NCI-H2196 treated with DMSO at 0.1 percent for 48 hours (cell line): ENCODE results near the gene CYB5B.

Experiments
- DNase-seq: peaks from one replicate; lab custom pipeline; 2025; ENCODE audit not compliant: unreplicated experiment; lab: John Stamatoyannopoulos, UW

CYB5B gene

DNA sequence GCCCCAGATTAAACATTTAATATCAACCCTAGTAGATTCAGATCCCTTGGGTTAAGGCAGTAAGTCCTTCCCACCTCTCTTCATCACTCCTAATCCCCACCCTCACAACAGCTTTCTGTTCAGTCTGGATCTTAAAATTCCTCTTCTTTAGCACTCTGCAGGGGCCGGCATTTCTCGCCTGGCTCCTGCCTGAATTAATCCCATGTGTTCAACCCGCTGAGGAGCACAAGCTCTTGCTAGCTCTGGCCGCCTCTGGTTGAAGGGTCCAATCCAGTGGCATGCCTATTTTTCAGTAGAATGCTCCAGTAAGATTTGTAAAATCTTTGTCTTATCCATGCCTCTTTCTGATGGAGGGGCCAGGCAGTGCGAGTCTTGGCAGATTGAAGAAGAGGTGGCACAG, 59.2 kb downstream of the CYB5B start:
- no peak for DNase-seq

DNA sequence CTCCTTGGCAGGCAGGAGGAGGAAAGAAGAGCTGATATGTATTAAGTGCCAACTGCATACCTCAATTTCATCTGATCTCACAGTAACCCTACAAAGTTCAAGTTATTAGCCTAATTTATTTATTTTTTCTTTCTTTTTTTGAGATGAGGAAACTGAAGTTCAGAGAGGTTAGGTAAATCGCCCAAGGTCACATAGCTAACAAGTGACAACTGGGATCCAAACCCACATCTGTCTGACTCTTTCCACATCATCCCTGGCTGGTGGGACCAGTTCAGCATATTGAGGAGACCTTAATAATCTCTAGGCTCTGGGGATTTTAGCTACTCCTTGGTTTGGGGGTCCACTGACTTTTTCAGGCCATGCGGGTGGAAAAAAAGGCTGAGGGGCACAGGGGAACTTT, 60.9 kb downstream of the CYB5B start:
- no peak for DNase-seq

DNA sequence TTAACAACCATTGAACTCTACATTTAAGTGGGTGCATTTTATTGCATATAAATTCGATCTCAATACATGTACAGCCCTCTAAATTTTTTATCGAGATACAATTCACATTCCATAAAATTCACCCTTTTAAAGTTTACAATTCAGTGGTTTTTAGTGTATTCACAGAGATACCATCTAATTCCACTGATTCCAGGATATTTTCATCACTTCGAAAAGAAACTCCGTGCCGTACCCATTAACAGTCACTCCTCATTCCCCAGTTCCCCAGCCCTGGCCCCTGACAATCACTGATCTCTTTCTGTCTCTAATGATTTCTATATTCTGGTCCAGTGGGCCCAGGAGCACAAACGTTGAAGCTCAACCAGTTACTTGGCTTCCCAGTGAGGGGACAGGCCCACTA, 61.4 kb downstream of the CYB5B start:
- DNase-seq, result no peak

DNA sequence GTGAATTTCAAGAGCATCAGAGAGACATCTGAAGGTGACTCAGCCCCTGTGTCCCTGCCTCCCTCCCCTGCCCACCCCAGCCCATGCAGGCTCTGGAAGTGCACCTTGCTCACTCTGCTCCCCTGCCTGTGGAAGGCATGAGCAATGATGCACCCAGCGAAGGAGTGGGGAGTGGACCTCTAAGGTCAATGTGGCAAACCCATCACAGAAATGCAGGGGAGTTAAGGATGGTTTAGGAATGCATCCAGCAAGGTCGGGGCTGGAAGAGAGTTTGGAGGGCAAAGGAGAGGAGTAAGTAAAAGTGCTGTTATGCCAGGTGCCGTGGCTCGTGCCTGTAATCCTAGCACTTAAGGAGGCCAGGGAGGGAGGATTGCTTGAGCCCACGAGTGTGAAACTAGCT, 61.9 kb downstream of the CYB5B start:
- no peak for DNase-seq

DNA sequence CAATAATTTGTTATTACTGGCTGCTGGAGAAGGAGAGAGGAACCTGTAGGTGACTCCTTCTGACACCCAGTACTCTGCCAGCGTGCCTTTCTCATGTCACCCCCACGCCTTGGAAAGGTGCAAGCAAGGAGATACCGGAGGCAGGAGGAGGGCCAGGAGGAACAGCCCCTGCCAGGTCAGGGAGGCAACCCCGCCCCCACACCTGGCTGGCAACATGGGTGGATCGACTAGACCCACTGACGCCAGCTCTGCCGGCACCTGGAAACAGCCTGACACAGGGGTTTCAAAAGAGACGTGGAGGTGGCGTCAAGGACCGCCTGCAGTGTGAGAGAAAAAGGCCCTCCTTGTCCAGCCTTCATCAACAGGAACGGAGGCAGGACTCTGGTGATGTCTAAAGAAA, 62.3 kb downstream of the CYB5B start:
- DNase-seq, result no peak

DNA sequence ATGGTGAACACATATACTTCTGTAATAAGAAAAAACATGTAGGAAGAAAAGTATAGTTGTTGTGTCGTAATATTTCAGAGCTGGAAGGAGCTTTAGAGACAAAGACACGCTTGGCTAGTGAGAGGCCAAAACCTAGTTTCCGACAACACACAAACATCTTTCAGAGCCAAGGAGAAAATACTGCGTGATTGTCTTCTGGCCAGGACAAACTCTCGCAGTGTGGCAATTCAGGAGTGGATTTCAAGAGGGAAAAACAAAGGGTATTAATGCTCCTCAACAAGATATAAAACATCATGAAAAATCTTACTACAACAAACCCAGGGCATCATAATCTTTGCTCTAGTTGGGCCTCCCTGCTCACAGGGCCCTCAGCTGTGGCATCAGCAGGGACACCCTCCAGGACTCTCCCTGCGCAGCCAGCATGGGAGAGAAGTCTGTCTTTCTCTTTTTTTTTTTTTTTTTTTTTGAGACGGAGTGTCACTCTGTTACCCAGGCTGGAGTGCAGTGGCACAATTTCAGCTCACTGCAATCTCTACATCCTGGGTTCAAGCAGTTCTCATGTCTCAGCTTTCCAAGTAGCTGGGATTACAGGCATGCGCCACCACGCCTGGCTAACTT, 66.4 kb downstream of the CYB5B start:
- DNase-seq, result no peak

DNA sequence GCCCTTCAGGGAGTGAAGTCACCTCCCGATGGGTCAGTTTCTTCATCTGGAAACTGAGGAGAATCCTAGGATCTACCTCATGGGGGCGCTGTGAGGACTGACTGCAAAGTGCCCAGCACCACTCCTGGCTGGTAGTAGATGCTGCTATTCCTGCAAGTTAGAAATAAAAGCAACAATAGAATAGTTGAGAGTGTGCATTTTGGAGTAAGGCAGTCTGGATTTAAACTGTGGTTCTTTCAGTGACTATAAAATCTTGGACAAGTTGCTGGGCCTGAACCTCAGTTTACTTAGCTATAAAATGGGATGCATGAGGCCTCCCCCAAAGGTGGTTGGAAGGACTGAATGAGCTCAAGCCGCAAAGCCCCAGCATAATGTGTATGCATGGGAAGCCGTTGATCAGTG, 70.6 kb downstream of the CYB5B start:
- DNase-seq, result no peak

DNA sequence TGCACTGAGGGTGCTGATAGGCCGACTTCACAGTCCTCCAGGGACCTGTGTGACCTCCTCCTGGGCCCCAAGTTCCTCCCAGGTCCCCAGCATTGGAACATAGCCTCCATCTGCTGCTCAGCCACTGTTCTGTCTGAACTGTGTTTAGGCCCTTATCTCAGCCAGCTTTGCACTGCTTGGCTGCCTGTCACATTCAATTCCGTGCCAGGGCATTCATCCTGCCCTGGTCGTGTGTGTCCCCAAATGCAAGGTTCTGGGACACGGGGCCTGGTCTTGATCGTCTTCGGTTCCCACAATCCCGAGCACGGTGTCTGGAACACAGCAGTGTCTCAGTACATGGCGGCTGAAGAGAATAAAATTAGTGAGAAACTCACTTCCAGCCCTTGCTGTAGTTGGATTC, 71.4 kb downstream of the CYB5B start:
- no peak for DNase-seq

DNA sequence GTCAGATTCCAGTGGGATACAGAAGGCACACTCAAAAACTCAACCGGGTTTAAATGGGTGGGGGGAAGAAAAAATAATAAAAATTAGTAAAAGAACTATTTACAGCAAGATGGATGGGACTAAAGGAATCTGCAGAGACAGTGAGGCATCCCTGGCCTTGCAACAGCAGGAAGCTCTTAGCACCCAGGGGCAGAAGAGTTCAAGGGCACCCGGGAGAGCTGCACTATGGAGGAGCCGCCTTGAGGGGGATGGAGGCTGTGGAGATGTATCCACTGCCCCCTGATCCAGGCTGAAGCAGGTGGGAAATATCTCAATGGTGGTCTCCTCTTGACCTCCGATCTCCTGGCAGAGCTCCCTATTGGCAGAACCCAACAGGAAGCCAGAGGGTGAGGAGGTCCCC, 72.0 kb downstream of the CYB5B start:
- no peak for DNase-seq

DNA sequence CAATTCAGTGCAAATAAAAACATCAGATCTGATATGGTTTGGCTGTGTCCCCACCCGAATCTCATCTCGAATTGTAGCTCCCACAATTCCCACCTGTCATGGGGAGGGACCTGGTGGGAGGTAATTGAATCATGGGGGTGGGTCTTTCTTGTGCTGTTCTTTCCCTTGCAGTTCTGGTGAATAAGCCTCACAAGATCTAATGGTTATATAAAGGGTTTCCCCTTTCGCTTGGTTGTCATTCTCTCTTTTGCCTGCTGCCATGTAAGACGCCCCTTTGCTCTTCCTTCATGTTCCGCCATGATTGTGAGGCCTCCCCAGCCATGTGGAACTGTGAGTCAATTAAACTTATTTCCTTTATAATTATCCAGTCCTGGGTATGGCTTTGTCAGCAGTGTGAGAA, 72.5 kb downstream of the CYB5B start:
- no peak for DNase-seq

DNA sequence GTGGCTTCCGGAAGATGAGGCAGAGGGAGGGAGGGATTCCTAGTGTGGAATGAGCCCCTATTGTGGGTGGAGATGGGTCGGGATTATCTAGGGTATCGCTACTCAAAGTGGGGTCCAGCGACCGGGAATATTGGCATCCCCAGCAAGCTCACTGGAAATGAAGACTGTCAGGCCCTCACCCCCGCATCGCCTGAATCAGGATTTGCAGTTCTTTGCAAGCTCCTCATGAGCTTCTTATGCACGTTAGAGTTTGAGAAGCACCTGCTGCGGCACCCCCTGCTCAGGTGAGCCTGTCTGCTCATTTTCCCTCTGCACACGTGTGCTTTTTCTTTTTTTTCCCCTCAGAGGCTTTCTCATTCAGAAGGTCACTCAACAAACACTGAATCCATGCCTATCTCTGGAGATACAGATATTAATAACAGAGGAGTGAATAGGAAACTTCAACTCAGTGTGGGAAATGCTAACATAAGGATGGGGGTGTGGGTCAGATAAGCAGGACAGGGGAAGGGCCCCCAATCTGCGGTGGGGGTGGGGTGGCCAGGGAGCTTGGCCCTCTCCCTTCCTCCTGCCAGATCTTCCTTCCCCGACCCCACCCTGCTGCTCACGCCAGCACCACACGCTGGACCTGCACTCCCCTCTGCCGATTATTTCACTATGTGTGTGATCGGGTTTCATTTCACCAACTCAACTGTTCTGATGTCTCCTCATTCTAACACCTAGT, 73.6 kb downstream of the CYB5B start:
- DNase-seq, result no peak

DNA sequence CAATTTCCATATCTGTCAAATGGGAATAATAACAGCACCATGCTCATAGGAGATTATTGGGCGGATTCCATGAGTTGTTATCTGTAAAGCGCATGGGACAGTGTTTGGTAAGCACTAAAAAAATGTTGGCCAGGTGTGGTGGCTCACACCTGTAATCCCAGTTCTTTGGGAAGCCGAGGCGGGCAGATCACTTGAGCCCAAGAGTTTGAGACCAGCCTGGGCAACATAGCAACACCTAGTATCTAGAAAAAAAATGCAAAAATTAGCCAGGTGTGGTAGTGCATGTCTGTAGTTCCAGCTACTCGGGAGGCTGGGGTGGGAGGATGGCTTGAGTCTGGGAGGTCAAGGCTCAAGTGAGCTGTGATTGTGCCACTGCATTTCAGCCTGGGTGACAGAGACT, 74.5 kb downstream of the CYB5B start:
- no peak for DNase-seq

DNA sequence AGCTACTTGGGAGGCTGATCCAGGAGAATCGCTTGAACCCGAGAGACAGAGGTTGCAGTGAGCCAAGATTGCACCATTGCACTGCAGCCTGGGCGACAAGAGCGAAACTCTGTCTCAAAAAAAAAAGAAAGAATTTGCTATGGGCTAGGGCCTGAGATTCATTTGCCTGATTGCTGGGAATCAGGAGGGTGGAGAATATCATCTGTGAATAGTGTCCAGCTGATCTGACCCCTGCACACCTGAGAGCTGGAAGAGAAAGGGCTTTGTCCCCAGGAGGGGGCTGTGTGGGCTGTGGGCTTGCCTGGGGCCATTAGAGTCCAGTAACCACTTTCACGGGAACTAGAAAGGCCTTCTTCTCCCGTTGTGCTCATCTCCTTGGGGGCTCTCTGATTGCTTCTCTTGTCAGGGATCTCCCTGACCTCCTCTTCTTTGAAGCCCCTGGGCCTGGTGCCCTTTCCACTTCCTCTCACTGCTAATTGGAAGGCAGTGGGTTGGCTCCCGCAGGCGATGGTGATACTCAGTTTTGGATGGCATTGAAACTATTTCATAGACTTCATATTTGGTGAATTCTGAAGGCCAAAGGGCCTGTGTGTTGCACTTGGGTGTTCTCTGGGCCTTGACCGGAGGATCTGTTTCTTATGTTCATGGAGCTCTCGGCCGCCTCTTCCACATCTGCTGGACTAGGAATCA, 75.3 kb downstream of the CYB5B start:
- DNase-seq, result no peak

DNA sequence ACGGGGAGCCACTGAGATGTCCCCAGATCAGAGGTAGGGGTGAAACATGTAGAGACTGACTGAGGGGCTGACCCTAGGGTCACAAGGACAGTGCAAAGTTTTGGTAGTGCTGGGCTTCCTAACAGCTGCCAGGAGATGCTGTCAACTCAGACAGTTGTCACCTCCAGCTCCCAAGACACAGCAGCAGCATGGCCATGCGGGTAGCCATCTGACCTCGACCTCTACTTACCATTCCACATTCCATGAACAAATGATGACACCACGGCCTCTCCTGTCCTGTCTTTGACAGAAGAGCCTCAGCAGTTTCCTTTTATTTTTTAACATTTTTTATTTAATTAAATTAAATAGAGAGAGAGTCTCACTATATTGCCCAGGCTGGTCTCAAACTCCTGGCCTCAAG, 76.1 kb downstream of the CYB5B start:
- no peak for DNase-seq

DNA sequence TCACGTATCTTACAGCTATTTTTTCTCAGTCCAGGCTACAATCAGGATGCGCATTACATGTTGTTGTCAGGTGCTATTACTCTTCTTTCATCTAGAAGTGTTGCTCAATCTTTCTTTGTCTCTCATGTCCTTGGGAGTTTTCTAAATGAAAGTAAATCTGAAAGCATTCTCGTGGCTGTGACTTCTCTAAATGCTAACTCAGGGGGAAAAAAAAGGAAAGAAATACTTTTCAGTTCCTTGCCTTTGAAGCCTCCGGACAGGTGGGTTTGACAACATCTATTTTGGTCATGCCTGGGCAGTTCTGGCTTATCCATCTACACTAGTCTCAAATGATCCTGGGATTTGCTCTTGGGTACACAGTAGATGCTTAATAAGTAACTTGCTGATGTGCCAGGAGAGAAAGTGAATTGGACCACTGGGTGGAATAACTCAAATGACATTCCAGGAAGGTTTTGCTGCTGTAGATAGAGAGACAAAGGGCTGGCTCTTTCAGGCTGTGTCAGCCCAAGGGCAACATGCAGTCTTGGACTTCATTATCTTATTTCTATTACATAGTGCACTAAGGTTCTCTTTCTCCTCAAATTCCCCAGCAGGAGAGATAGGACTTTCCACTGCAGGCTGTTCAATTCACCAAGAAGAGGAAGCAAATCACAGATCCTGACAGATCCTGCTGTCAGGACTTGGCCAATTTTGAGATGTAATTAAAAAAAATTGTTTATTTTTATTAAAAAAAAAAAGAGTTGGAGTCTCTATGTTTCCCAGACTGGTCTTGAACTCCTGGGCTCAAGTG, 77.7 kb downstream of the CYB5B start:
- DNase-seq, result no peak

DNA sequence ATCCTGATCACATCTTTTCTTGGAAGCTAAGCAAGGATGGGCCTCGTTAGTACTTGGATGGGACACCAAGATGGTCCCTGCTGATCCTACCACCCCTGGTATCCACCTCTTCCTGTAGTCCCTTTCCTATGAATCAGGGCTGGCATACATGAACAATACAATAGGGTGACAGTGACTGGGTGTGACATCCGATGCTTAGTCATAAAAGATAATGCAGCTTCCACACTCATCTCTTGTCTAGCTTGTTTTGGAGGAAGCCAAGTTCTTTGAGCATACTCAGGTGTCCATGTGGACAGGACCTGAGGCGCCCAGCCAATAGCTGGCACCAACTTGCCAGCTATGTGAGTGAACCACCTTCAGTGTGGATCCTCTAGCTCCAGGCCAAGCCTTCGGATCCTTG, 78.8 kb downstream of the CYB5B start:
- no peak for DNase-seq

DNA sequence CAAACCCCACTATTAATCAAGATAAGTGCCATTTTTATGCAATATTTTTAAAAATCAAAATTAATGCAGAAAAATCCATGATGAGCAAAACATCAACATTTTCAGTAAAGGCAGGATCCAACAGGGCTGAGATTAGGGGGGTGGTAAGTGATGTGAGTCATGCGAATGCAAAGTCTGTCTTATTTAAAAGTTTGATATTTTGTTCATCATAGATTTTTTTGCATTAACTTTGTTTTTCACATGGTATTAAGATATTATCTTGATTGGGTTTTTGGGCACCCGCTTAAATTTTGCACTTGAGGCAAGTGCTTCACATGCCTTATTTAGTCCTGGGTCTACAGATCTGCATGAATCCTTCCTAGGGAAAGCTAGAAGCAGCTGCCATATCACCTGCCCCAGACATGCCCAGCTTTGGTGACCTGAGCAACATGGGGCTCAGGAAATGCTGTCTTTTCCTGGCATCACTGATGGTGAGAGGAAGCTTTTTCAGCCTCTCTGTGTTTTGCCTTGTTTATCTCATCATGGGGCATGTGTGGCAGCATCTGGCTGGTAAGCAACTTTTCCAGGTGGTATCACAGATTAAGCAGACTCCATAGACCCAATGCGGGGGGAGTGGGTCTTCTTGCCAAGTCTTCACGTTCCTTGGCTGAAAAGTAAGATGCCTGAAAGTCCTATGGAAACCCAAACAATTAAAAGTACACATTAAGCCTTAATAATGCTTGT, 83.8 kb downstream of the CYB5B start:
- no peak for DNase-seq

DNA sequence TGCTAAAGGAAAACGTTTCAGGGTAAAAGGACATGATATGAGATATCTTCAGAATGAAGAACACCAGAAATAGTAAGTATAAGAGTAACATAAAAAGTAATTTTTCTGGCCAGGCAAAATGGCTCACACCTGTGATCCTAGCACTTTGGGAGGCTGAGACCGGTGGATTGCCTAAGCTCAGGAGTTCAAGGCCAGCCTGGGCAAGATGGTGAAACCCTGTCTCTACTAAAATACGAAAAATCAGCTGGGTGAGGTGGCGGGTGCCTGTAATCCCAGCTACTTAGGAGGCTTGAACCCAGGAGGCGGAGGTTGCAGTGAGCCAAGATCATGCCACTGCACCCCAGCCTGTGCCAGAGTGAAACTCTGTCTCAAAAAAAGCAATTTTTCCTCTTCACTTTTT, 84.7 kb downstream of the CYB5B start:
- no peak for DNase-seq

DNA sequence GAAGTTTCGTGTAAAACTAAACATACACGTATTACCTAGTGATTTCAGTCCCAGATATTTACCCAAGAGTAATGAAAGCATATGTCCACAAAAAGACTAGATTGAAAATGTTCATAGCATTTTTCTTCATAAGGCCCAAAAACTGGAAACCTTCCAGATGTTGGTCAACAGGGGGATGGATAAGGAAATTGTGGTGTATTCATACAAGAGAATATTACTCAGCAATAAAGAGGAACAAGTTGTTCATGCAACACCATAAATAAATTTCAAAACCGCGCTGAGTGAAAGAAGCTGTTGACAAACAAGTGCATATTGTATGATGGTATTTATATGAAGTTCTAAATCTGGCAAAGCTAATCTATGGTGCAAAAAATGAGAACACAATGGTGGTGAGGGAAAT, 87.2 kb downstream of the CYB5B start:
- no peak for DNase-seq

DNA sequence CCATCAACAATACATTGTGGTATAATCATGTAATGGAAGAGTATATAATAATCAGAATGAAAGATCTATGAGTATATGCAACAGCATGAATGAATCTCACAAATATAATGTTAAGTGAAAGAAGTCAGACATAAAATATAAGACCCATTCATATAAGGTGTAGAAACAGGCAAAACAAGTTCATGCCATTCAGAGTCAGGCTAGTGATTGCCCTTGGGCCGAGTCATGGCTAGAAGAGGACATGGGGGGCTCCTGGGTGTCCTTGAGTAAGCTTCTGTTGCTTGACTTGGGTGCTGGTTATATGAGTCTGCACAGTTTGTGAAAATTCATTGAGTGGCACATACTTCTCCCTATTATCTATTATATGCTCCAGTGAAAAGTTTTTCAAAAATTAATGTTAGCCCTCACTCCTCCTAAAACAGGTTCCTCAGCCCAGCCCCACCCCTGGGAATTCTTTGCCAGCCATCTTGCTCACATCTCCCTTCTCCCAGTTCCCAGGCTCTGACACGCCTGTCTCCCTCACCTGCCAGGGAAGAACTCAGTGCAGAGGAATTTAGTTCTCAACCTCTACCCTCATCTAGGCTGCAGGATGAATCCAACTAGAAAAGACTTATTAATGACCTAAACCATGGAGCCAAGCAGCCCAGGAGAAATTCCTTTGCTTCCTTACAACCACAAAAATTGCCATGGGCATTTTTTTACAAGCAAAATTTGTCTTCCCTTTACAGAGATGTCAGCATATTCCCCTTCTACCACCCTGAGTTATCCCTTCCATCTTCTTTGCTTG, 89.0 kb downstream of the CYB5B start:
- DNase-seq, result no peak
